IMR-90 (cell line): Measurements from ENCODE around the gene TASOR. TPM values are rescaled to one million over a fixed set of nuclear protein-coding genes. Genes with fewer than 3 reads are reported as not detected.

ENCODE experiments used
- ATAC-seq: fragments of 200-7000 bp; cut with Tn5 transposase; 2 replicates; pipeline ENCODE4 v1.9.1; 2020; ENCODE audit warnings: low read depth, mild to moderate bottlenecking, moderate library complexity
- BruUV-seq: library from RNA; stranded (reverse); fragments of 400-500 nt; replicated peaks from 2 replicates; lab custom pipeline; 2021; lab: Mats Ljungman, UMichigan
- CTCF ChIA-PET: fragments of 300-600 bp; formaldehyde crosslinking; extraction: SDS; loops from one replicate; lab custom pipeline; 2021; ENCODE audit warnings: antibody characterized with exemption; lab: Yijun Ruan, JAX
- POLR2A ChIA-PET: fragments of 300-600 bp; sonication (Branson Sonifier 250); formaldehyde crosslinking; loops from one replicate; lab custom pipeline; 2022; ENCODE audit warnings: antibody characterized with exemption; ENCODE audit not compliant: unreplicated experiment; lab: Charles Lee
- DNase-seq: peaks from one replicate; pipeline ENCODE4 v3.0.0; 2013
- H2AFZ ChIP-seq: replicated peaks from 2 replicates; pipeline ENCODE3; 2013; ENCODE audit warnings: low read length, mild to moderate bottlenecking; ENCODE audit not compliant: poor library complexity
- H2AK5ac ChIP-seq: 2 replicates; pipeline ENCODE4 v1.6.1; 2013; ENCODE audit warnings: low read depth, low read length, inconsistent platforms
- H2AK9ac ChIP-seq: replicated peaks from 2 replicates; pipeline ENCODE3; 2013; ENCODE audit warnings: mild to moderate bottlenecking, low read depth, low read length, moderate library complexity; ENCODE audit not compliant: poor library complexity
- H2BK120ac ChIP-seq: 2 replicates; pipeline ENCODE4 v1.6.1; 2013; ENCODE audit warnings: low read depth, low read length, inconsistent platforms
- H2BK15ac ChIP-seq: 3 replicates; pipeline ENCODE4 v1.6.1; 2013; ENCODE audit warnings: low read depth, low read length, inconsistent platforms
- H2BK20ac ChIP-seq: 2 replicates; pipeline ENCODE4 v1.6.1; 2013; ENCODE audit warnings: low read depth, mild to moderate bottlenecking, inconsistent platforms, low read length, moderate library complexity
- H2BK5ac ChIP-seq: 2 replicates; pipeline ENCODE4 v1.6.1; 2013; ENCODE audit warnings: mild to moderate bottlenecking, low read depth, low read length, inconsistent platforms; ENCODE audit not compliant: poor library complexity, severe bottlenecking
- H3K14ac ChIP-seq: replicated peaks from 2 replicates; pipeline ENCODE4 v1.6.1; 2013; ENCODE audit warnings: low read depth, low read length, inconsistent platforms
- H3K18ac ChIP-seq: 2 replicates; pipeline ENCODE4 v1.6.1; 2013; ENCODE audit warnings: low read depth, low read length, control low read depth
- H3K23ac ChIP-seq: 2 replicates; pipeline ENCODE4 v1.6.1; 2013; ENCODE audit warnings: low read depth, low read length, inconsistent platforms
- H3K27ac ChIP-seq: 2 replicates; pipeline ENCODE4 v1.5.1; 2013; ENCODE audit warnings: mild to moderate bottlenecking, control low read depth, low read length; ENCODE audit not compliant: insufficient read depth
- H3K27me3 ChIP-seq: 2 replicates; pipeline ENCODE4 v1.6.1; 2013; ENCODE audit warnings: low read length; ENCODE audit not compliant: control insufficient read depth, insufficient read depth
- H3K36me3 ChIP-seq: 2 replicates; pipeline ENCODE4 v1.6.1; 2013; ENCODE audit warnings: low read length, mixed read lengths; ENCODE audit not compliant: control insufficient read depth, insufficient read depth
- H3K4ac ChIP-seq: 2 replicates; pipeline ENCODE4 v1.6.1; 2013; ENCODE audit warnings: low read depth, low read length, inconsistent platforms
- H3K4me1 ChIP-seq: 2 replicates; pipeline ENCODE4 v1.6.1; 2013; ENCODE audit warnings: low read length, mixed read lengths; ENCODE audit not compliant: control insufficient read depth, insufficient read depth
- H3K4me2 ChIP-seq: 2 replicates; pipeline ENCODE4 v1.6.1; 2013; ENCODE audit warnings: low read depth, mild to moderate bottlenecking, control low read depth, low read length, moderate library complexity
- H3K4me3 ChIP-seq: 2 replicates; pipeline ENCODE4 v1.5.1; 2013; ENCODE audit warnings: low read depth, mild to moderate bottlenecking, control low read depth, low read length, moderate library complexity; ENCODE audit not compliant: insufficient read depth
- H3K56ac ChIP-seq: 2 replicates; pipeline ENCODE4 v1.6.1; 2013; ENCODE audit warnings: low read length, inconsistent platforms; ENCODE audit not compliant: insufficient read depth; ENCODE audit errors: extremely low read depth
- H3K79me1 ChIP-seq, 2 experiments: 2 replicates each; pipeline ENCODE4 v1.6.1; 2013; ENCODE audit warnings: low read length in 2 of 2, inconsistent platforms in 1 of 2, low read depth in 1 of 2
- H3K9ac ChIP-seq: 2 replicates; pipeline ENCODE4 v1.6.1; 2013; ENCODE audit warnings: low read depth, low read length, control low read depth
- H3K9me1 ChIP-seq: 2 replicates; pipeline ENCODE4 v1.6.1; 2013; ENCODE audit warnings: low read length, inconsistent platforms; ENCODE audit not compliant: insufficient read depth
- H3K9me3 ChIP-seq: 2 replicates; pipeline ENCODE4 v1.6.1; 2013; ENCODE audit warnings: low read length; ENCODE audit not compliant: control insufficient read depth, insufficient read depth
- H4K20me1 ChIP-seq: 2 replicates; pipeline ENCODE4 v1.6.1; 2013; ENCODE audit warnings: low read length, inconsistent platforms; ENCODE audit not compliant: insufficient read depth
- H4K5ac ChIP-seq: 2 replicates; pipeline ENCODE4 v1.6.1; 2013; ENCODE audit warnings: mild to moderate bottlenecking, low read depth, low read length, control low read depth
- H4K8ac ChIP-seq, 2 experiments: 2 replicates each; pipeline ENCODE4 v1.6.1; 2013; ENCODE audit warnings: low read depth in 2 of 2, low read length in 2 of 2, control low read depth in 1 of 2, inconsistent platforms in 1 of 2
- H4K91ac ChIP-seq: 2 replicates; pipeline ENCODE4 v1.6.1; 2013; ENCODE audit warnings: low read depth, low read length, inconsistent platforms; ENCODE audit not compliant: insufficient read depth
- BHLHE40 ChIP-seq: fragments of 150-350 bp; IDR thresholded peaks from 2 replicates; pipeline ENCODE4 v1.6.1; 2016; ENCODE audit warnings: mild to moderate bottlenecking, low read depth, low read length
- CEBPB ChIP-seq: IDR thresholded peaks from 2 replicates; pipeline ENCODE4 v1.6.1; 2012; ENCODE audit warnings: low read depth, low read length, improper control_type of control experiment
- CHD1 ChIP-seq: IDR thresholded peaks from 2 replicates; pipeline ENCODE4 v1.6.1; 2012; ENCODE audit warnings: low read depth, low read length, improper control_type of control experiment
- FOS ChIP-seq: fragments of 150-350 bp; IDR thresholded peaks from 2 replicates; pipeline ENCODE4 v1.6.1; 2016; ENCODE audit warnings: low read depth, low read length
- MAFK ChIP-seq: IDR thresholded peaks from 2 replicates; pipeline ENCODE4 v1.6.1; 2012; ENCODE audit warnings: low read depth, low read length, improper control_type of control experiment
- MAZ ChIP-seq: IDR thresholded peaks from 2 replicates; pipeline ENCODE4 v1.6.1; 2012; ENCODE audit warnings: low read depth, mild to moderate bottlenecking, low read length, improper control_type of control experiment, moderate library complexity, borderline replicate concordance
- MXI1 ChIP-seq: IDR thresholded peaks from 2 replicates; pipeline ENCODE4 v1.6.1; 2012; ENCODE audit warnings: low read depth, mild to moderate bottlenecking, low read length, moderate library complexity, borderline replicate concordance
- NFE2L2 ChIP-seq: fragments of 150-350 bp; IDR thresholded peaks from 2 replicates; pipeline ENCODE4 v1.6.1; 2016; ENCODE audit warnings: low read depth, mild to moderate bottlenecking, low read length
- POLR2A ChIP-seq: IDR thresholded peaks from 2 replicates; pipeline ENCODE4 v1.6.1; 2012; ENCODE audit warnings: mild to moderate bottlenecking, low read depth, low read length
- RAD21 ChIP-seq: IDR thresholded peaks from 2 replicates; pipeline ENCODE4 v1.6.1; 2012; ENCODE audit warnings: low read length, improper control_type of control experiment
- RCOR1 ChIP-seq: IDR thresholded peaks from 2 replicates; pipeline ENCODE4 v1.6.1; 2012; ENCODE audit warnings: mild to moderate bottlenecking, low read length, improper control_type of control experiment; ENCODE audit not compliant: insufficient replicate concordance
- RFX5 ChIP-seq: IDR thresholded peaks from 2 replicates; pipeline ENCODE4 v1.8.0; 2012; ENCODE audit warnings: low read depth, mild to moderate bottlenecking, low read length, moderate library complexity
- SMC3 ChIP-seq: fragments of 150-350 bp; IDR thresholded peaks from 2 replicates; pipeline ENCODE4 v1.6.1; 2016; ENCODE audit warnings: low read depth, mild to moderate bottlenecking, antibody characterized with exemption, low read length, moderate library complexity
- WGBS, 2 experiments: methylation state at CpG; one replicate each; pipeline versions ENCODE4 v1.1.5 to v1.1.7; 2013; ENCODE audit warnings: missing lambda C conversion rate in 2 of 2; ENCODE audit not compliant: insufficient read length in 1 of 2; ENCODE audit errors: extremely low coverage in 2 of 2; 5-methylcytosine and 5-hydroxymethylcytosine counted together
- dilution Hi-C: fragments of 300-500 bp; cut with HindIII; formaldehyde crosslinking; loops from one replicate; pipeline ENCODE4 v1.14.3; 2018; ENCODE audit warnings: low sequenced_read_pairs; ENCODE audit not compliant: unreplicated experiment
- in situ Hi-C: fragments of 300-500 bp; cut with MboI; formaldehyde crosslinking; loops from 3 replicates; pipeline ENCODE4 v1.14.3; 2019; ENCODE audit warnings: low sequenced_read_pairs, inconsistent platforms, mixed read lengths
- intact Hi-C: fragments of 100-400 bp; cut with micrococcal nuclease; formaldehyde crosslinking; loops from 2 replicates; pipeline ENCODE4 v1.10.0; 2022
- polyA plus RNA-seq, 3 experiments: library from polyadenylated mRNA; depleted of rRNA; stranded (reverse); fragments of >200 nt; gene quantifications; 2 replicates each; pipeline ENCODE4 v1.2.3, GENCODE V29; 2012; ENCODE audit warnings: low replicate concordance in 1 of 3
- total RNA-seq: library from RNA; depleted of rRNA; stranded (reverse); fragments of >200 nt; gene quantifications from 2 replicates; pipeline ENCODE4 v1.2.3, GENCODE V29; 2012
- TF ChIP-seq, protein P1 (sequence below): conservative IDR thresholded peaks from 2 replicates; pipeline ENCODE4 v1.5.1; 2012; ENCODE audit warnings: mild to moderate bottlenecking, low read depth, low read length, improper control_type of control experiment
- TF ChIP-seq, protein P2 (sequence below): fragments of 150-350 bp; IDR thresholded peaks from 2 replicates; pipeline ENCODE4 v1.6.1; 2016; ENCODE audit warnings: low read depth, mild to moderate bottlenecking, low read length, moderate library complexity, borderline replicate concordance
- TF ChIP-seq, protein P3 (sequence below): fragments of 150-350 bp; IDR thresholded peaks from 2 replicates; pipeline ENCODE4 v1.6.1; 2017; ENCODE audit warnings: mild to moderate bottlenecking, antibody characterized with exemption, low read length, low read depth

TASOR gene
- total and polyA plus RNA-seq, 2 of the 4 experiments (the other 2 are of a cell fraction) = 13.3 to 28.5 TPM

DNA sequence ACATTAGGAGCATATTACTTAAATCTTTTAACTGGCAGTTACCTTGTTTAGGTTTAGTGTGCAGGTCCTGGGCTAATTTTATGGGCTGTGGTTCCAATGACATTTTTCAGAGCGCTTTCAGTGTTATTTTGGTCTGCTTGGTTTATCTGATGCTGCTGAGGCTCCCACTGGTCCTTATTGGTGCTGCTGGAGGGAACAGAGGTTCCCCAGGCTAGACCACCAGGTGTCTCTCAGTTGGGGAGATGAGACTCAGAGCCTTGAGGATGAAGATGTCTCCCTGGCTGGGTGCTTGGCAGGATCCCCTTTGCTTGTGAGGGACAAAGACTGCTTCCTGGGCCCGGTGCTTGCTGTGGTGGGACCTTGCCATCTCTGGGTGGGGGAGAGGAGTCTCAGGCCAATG lies 28.3 kb upstream of the TASOR start:
- no peak overlapping the region for H2AK5ac ChIP-seq
- POLR2A ChIA-PET = no interaction called here
- no peak overlapping the region for H2AK9ac ChIP-seq
- H3K4me2 ChIP-seq = no peak overlapping the region
- H3K4ac ChIP-seq = no peak overlapping the region
- dilution Hi-C loops (no loop called here), intact Hi-C loops (no loop called here), in situ Hi-C loops (no loop called here)
- no peak overlapping the region for H3K23ac ChIP-seq
- WGBS, 2 experiments = no CpG with 5 or more reads among the region's 2 CpGs
- no peak overlapping the region for H3K56ac ChIP-seq
- H3K27ac ChIP-seq = no peak overlapping the region
- peak overlapping the region; percentile 5 for H2AFZ ChIP-seq
- CTCF ChIA-PET = no interaction called here
- H3K79me1 ChIP-seq = no peaks in the 10 kb centered on the region
- no peak overlapping the region for H3K14ac ChIP-seq
- no peak for TF ChIP-seq RFX5
- no peak for TF ChIP-seq NFE2L2
- TF ChIP-seq CHD1 = no peak
- TF ChIP-seq, protein P1, sequence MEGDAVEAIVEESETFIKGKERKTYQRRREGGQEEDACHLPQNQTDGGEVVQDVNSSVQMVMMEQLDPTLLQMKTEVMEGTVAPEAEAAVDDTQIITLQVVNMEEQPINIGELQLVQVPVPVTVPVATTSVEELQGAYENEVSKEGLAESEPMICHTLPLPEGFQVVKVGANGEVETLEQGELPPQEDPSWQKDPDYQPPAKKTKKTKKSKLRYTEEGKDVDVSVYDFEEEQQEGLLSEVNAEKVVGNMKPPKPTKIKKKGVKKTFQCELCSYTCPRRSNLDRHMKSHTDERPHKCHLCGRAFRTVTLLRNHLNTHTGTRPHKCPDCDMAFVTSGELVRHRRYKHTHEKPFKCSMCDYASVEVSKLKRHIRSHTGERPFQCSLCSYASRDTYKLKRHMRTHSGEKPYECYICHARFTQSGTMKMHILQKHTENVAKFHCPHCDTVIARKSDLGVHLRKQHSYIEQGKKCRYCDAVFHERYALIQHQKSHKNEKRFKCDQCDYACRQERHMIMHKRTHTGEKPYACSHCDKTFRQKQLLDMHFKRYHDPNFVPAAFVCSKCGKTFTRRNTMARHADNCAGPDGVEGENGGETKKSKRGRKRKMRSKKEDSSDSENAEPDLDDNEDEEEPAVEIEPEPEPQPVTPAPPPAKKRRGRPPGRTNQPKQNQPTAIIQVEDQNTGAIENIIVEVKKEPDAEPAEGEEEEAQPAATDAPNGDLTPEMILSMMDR = no peak
- TF ChIP-seq FOS = no peak
- TF ChIP-seq BHLHE40 = no peak
- TF ChIP-seq MAFK = no peak
- TF ChIP-seq, protein P2, sequence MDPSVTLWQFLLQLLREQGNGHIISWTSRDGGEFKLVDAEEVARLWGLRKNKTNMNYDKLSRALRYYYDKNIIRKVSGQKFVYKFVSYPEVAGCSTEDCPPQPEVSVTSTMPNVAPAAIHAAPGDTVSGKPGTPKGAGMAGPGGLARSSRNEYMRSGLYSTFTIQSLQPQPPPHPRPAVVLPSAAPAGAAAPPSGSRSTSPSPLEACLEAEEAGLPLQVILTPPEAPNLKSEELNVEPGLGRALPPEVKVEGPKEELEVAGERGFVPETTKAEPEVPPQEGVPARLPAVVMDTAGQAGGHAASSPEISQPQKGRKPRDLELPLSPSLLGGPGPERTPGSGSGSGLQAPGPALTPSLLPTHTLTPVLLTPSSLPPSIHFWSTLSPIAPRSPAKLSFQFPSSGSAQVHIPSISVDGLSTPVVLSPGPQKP = no peak
- TF ChIP-seq POLR2A = no peak
- no peak for TF ChIP-seq MXI1
- TF ChIP-seq, protein P3, sequence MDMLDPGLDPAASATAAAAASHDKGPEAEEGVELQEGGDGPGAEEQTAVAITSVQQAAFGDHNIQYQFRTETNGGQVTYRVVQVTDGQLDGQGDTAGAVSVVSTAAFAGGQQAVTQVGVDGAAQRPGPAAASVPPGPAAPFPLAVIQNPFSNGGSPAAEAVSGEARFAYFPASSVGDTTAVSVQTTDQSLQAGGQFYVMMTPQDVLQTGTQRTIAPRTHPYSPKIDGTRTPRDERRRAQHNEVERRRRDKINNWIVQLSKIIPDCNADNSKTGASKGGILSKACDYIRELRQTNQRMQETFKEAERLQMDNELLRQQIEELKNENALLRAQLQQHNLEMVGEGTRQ = no peak
- no peak for TF ChIP-seq SMC3
- no peak for TF ChIP-seq MAZ
- no peak for TF ChIP-seq CEBPB
- no peak for TF ChIP-seq RCOR1
- TF ChIP-seq RAD21 = no peak
- H3K4me1 ChIP-seq = no peaks in the 10 kb centered on the region
- no peak overlapping the region for H3K4me3 ChIP-seq
- no peaks in the 10 kb centered on the region for H4K20me1 ChIP-seq
- no peak overlapping the region for H2BK15ac ChIP-seq
- H3K27me3 ChIP-seq = peaks cover 1% of the 10 kb centered on the region; the same call in 1 of the 2 replicates
- no peak overlapping the region for H2BK5ac ChIP-seq
- no peak overlapping the region for H4K8ac ChIP-seq
- H2BK120ac ChIP-seq = no peak overlapping the region
- no peak overlapping the region for H2BK20ac ChIP-seq
- H4K5ac ChIP-seq = no peak overlapping the region
- H4K91ac ChIP-seq = no peak overlapping the region
- no TSS peak for BruUV-seq
- no peak for ATAC-seq
- H3K9ac ChIP-seq = no peak overlapping the region
- no peak overlapping the region for H3K18ac ChIP-seq
- no peaks in the 10 kb centered on the region for H3K9me3 ChIP-seq
- no peaks in the 10 kb centered on the region for H3K9me1 ChIP-seq
- no peak for DNase-seq
- no peaks in the 10 kb centered on the region for H3K36me3 ChIP-seq
